A549 treated with Hydrocortisone at 1 μM for 4 hours (cell line): ENCODE data around the gene TTYH3. TPM values are rescaled to one million over a fixed set of nuclear protein-coding genes. Genes with fewer than 3 reads are reported as not detected.

ENCODE experiments used
- total RNA-seq: library from RNA; stranded (reverse); fragments of 200-300 nt; extraction: Qiagen RNA extraction; gene quantifications from 5 replicates; pipeline ENCODE4 v1.2.3, GENCODE V29; 2022

TTYH3 gene
- 45.2 to 51.0 TPM (median 47.4 TPM) in 5 replicates for total RNA-seq

GRCh38 chr7:2631946-2632732 is at the start of gene TTYH3:
Gene TTYH3, plus strand, starts transcription at chr7:2631986. Its CDS starts 170 bp downstream, at chr7:2632156.

GRCh38 chr7:2687881-2688318 is 56.1 kb downstream of the TTYH3 start, which contains the start of gene AMZ1:
Gene AMZ1, plus strand, starts transcription at chr7:2688202. Its CDS starts 12,250 bp downstream, at chr7:2700452.

Other genes starting within 250 kb of the TTYH3 start
- gene CHST12, start 228.4 kb upstream of the TTYH3 start, total RNA-seq, result 9.0 to 14.8 TPM (median 12.7 TPM) in 5 replicates
- not detected in 5 replicates for gene GRIFIN, start 155.6 kb upstream of the TTYH3 start, total RNA-seq
- gene LFNG, start 112.2 kb upstream of the TTYH3 start, total RNA-seq, result 12.9 to 19.4 TPM (median 18.7 TPM) in 5 replicates
- 25.6 to 34.5 TPM (median 33.5 TPM) in 5 replicates for gene BRAT1, start 76.5 kb upstream of the TTYH3 start, total RNA-seq
- 10.8 to 12.2 TPM (median 11.1 TPM) in 5 replicates for gene IQCE, start 73.0 kb upstream of the TTYH3 start, total RNA-seq
- 0.03 to 0.06 TPM (median 0.03 TPM) in 3 of 5 replicates, not detected in the others for gene AMZ1, start 56.2 kb downstream of the TTYH3 start, total RNA-seq
- 38.0 to 43.2 TPM (median 41.8 TPM) in 5 replicates for gene GNA12, start 212.3 kb downstream of the TTYH3 start, total RNA-seq